SIG-M5 treated with dmso at 0.1 percent for 504 hours (cell line): Measurements from ENCODE around the gene TOMM34.

Experiments
- DNase-seq: peaks from one replicate; lab custom pipeline; 2025; ENCODE audit not compliant: unreplicated experiment; lab: John Stamatoyannopoulos, UW

TOMM34 gene

DNA sequence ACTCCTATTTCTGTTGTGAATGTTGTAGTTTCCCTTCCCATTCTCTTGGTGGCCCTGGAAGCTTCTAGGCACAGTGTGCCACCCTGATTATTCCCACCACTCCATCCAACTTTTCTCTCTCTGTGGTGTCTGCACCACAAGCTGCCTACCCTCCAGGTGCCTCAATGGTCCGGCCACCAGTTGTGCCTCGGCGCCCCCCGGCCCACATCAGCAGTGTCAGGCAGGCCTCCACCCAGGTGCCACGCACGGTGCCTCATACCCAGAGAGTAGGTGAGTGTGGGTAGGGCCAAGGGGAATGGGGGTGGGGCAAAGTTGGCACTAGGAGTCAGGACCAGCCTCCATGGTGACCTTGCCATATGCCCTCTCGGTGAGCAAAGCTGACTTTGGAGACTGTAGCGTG lies 27.3 kb downstream of the TOMM34 start:
- no peak for DNase-seq

DNA sequence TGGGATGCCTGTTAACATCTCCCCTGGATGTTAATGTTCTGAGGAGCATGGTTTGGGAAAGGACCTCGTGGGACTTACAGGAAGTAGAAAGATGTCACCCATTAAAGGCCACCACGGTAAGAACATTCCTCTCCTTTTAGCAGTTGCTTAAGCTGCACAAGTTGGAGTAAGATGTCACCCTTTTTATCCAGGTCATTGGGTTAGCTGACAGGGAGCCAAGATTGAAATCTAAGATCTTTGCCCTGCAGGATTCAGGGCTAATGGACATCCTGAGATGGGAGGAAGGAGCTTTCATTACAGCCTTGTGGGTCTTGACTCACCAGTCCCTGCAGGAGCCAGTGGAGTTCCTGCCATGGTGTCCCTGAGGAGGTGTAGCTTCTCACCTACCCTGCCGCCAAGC lies 28.3 kb downstream of the TOMM34 start:
- DNase-seq = no peak

DNA sequence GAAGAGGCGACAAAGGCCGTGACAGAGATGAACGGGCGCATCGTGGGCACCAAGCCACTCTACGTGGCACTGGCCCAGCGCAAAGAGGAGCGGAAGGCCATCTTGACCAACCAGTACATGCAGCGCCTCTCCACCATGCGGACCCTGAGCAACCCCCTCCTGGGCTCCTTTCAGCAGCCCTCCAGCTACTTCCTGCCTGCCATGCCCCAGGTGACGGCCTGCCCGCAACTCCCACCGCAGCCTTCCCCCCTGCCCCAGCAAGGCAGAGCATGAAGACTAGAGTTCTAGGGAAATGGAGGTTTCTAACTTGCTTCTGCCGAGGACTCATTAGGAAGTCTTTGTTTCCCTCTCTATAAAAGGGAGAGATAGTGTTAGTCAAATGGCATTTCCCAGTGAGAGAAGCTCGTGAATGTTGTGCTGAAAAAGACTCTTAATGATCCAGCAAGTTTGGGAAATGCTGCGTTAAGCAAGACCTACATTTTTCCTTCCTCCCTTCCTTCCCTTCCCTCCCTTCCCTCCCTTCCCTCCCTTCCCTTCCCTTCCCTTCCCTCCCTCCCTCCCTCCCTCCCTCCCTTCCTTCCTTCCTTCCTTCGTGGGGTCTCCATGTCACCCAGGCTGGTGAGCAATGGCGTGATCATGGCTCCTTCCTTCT lies 29.6 kb downstream of the TOMM34 start:
- no peak for DNase-seq

DNA sequence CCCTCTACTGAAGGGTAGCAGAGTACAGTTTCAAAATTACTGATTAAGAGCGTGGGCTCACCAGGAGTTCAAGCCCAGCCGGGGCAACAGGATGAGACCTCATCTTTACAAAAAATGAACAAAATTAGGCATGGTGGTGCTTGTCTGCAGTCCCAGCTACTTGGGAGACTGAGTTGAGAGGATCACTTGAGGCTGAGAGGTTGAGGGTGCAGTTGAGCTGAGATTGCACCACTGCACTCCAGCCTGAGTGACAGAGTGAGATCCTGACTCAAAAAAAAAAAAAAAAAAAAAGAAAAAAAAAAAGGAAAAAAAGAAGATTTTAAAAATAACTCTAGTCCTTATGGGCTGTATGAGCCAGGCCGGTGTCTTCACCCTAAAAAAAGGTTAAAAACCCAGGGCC lies 31.6 kb downstream of the TOMM34 start:
- DNase-seq = no peak

DNA sequence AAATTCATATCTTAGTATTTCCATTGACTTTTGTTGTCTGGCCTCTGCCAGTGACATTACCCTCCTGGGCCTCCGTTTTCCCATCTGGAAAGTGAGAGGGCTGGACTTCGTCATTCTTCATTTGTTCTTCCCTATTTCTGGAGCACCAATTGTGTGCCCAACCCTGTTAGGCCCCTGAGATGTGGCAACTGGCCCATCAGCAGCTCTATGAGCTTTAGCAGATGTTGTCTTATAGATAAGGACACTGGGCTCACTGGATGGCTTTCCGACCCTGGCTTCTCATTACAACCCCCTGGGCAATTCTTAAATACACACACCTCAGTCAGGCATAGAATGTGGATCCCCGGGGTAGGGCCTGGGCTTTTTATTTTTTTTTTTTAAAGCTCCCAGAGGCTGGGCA lies 35.7 kb downstream of the TOMM34 start:
- no peak for DNase-seq

DNA sequence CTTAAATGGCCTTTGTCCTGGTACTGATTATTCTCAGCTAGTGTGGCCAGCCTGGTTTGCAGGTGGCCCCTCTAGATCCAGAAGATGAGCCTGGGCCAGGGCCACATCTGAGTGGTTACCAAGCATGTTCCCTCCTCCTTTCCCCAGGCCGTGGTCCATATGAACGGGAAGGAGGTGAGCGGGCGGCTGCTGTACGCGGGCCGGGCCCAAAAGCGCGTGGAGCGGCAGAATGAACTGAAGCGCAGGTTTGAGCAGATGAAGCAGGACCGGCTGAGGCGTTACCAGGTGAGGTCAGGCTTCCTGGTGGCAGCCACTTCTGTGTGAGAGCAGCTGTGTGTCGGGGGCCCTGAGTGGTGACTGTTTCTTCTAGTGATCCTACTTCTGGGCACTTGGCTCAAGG lies 38.8 kb downstream of the TOMM34 start:
- no peak for DNase-seq

DNA sequence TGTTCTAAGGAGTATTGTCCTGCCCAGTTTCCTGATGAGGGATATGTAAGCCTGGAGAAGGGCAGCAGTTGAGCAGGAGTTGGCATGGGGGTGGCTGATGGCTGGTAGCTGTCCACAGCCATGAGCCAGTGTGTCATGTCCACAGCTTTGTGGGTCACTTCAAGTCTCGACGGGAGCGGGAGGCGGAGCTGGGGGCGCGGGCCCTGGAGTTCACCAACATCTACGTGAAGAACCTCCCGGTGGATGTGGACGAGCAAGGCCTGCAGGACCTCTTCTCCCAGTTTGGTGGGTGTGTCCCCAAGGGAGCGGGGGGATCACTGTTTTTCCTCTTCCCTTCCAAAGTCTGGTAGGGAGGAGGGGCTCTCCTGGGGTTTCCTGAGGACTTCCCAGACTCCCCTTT lies 41.4 kb downstream of the TOMM34 start:
- no peak for DNase-seq

DNA sequence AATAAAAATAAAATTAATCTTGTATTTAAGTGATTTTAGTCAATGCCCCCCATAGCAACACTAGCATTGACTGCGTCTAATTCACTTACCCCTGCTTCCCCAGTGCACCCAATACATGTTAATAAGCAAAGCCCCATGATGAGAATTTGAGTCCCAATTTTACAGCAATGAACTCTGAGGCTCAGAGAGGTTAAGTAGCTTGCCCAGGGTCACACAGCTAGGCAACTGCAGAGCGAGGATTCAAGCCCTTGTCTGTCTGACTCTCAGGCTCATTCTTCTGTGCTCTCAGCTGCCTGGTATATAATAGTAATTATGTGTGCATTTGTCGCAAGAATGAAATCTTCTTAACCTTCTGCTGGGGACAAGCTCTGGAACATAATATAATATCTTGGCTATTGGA lies 41.9 kb downstream of the TOMM34 start:
- DNase-seq = no peak

DNA sequence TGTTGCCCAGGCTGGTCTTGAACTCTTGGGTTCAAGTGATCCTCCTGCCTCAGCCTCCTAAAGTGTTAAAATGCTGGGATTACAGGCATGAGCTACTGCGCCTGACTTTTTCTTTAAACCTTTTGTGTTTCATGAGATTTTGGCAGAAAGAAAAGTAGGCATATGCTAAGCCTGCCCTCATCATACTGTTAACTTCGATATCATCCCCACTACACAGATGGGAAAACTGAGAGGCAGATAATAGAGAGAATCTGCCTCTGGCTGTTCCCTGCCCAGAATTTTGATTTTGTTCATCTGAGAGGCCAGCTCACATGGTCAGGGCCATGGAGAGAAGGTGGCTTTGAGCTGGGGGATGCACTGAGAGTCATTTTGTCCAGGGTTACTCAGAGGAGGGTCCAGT lies 42.8 kb downstream of the TOMM34 start:
- no peak for DNase-seq

DNA sequence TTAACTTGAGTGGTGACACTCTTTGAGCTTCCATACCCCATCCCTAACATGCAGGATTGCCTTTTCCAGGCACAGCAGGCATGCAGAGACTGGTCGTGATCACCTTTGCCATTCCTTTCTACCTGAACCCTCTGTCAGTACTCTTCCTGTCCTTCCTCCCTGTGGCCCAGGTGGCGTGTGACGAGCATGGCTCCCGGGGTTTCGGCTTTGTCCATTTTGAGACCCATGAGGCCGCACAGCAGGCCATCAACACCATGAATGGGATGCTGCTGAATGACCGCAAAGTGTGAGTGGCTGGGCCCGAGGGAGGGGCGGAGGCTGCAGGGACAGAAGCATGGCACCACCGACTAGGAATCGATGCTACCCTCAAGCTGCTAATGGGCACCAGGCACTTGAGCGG lies 43.6 kb downstream of the TOMM34 start:
- DNase-seq = no peak

DNA sequence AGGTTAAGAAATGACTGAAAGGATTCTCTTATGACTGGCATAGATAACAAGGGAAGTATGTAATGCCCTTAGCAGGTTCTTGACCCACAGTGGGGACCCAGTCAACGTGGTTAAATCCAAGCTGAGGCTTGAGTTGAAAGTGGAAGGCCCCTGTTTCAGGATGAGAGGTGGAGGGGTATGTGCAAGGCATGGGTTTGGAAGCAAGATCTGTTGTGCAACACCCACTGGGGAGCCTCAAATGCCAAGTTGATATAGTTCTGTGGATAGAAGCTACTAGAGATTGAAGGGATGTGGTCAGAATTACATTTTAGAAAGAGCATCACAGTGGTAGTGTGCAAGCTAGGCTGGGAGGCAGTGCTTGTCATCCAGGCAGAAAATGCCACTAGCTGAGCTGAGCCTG lies 45.3 kb downstream of the TOMM34 start:
- peak; percentile 11 for DNase-seq

DNA sequence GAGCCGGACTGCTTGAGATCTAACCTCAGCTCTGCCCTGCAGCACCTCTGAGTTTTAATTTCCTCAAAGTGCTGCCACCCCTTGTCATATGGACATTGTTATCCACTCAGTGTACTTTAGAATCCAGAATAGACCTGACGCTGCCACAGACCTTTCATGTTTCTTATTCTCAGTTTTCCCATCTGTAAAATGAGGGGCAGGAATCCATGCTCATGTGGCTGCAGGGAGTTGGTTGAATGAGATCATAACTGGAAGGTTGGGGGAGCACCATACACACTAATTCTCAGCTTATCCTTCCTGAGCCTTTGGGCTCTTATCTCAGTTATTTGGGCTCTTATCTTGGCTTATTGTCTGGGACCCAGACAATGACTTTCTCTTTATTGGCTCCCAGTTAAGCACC lies 48.0 kb downstream of the TOMM34 start:
- DNase-seq = no peak

DNA sequence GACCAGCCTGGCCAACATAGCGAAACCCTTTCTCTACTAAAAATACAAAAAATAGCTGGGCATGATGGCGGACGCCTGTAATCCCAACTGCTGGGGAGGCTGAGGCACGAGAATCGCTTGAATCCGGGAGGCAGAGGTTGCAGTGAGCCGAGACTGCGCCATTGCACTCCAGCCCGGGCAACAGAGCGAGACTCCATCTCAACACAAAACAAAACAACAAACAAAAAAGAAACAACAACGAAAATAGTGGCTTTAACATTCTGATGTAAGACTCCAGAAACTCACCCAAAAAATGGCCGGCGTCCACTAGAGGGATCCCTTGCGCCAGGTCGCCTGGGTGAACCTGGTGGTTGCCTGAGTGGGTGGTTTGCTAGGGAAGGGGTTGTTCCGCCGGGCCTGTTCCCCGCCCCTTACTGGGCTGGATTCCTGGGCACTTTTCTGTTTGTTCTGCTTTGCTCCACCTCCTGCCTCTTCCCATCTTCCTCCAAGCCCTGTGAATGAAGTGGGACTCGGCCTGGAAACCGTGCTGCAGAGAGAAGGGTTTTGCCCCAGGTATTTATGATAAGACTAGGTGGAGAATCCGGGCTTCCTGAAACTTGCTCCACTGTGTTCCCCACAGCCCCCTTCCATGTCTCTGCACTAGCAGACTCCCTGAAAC lies 48.8 kb downstream of the TOMM34 start:
- DNase-seq = peak; percentile 42

DNA sequence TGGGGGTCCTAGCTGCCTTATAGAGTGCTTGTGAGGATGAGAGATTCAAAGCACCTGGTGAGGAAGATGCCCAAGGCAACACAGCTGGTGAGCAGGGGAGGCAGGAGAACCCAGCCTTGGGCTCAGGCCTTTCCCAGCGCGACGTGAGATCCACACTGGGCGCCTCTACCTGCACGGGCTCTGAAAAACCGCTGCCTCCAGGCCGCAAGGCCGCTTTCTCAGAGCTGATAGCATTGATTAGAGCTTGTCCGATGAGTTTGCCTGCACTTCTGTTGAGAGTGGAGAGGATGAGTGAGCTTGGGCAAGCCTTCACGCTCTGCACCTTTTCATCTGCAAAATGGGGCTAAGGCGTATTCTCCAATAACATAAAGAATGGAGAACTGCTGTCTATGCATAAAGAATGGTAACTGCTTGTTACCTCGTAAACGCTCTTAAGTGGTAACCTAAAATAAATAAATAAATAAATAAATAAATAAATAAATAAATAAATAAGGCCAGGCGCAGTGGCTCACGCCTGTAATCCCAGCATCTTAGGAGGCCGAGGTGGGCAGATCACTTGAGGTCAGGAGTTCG lies 49.4 kb downstream of the TOMM34 start:
- DNase-seq = no peak

DNA sequence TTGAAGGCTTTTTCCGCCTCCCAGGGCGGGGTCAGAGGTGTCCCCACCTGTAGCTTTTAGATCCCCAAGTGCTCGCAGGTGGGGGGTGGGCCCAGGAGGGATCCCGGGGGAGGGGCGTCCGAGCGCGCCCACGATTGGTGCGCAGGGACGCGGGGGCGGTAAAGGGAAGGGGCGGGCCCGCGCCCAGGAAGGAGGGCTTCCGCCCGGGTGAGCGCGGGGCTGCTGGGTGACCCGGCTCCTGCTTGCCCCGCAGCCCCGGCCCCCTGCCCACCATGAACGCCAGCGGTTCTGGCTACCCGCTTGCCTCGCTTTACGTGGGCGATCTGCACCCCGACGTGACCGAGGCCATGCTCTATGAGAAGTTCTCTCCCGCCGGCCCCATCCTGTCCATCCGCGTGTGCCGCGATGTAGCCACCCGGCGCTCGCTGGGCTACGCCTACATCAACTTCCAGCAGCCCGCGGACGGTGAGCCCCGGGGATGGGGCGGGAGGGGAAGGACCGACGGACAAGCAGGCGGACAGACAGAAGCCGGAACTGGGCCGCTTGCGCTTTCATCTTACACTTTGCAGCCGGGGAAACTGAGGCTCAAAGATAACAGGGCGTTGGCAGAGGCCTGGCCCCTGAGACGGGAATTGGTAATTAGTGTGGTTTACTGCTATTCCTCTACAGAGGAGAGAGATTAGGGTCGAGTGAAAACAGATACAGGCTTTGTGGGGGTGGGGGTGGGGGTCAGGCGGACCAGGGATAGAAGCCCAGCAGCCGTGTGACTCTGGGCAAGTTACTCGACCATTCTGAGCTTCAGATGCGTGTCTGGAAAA lies 50.1 kb downstream of the TOMM34 start, which contains the start of gene PABPC1L:
PABPC1L (plus strand) TSS at position 189 of the 818 bp plus-strand sequence; CDS start at position 273, 84 bp downstream.
- peak; percentile 58 for DNase-seq

DNA sequence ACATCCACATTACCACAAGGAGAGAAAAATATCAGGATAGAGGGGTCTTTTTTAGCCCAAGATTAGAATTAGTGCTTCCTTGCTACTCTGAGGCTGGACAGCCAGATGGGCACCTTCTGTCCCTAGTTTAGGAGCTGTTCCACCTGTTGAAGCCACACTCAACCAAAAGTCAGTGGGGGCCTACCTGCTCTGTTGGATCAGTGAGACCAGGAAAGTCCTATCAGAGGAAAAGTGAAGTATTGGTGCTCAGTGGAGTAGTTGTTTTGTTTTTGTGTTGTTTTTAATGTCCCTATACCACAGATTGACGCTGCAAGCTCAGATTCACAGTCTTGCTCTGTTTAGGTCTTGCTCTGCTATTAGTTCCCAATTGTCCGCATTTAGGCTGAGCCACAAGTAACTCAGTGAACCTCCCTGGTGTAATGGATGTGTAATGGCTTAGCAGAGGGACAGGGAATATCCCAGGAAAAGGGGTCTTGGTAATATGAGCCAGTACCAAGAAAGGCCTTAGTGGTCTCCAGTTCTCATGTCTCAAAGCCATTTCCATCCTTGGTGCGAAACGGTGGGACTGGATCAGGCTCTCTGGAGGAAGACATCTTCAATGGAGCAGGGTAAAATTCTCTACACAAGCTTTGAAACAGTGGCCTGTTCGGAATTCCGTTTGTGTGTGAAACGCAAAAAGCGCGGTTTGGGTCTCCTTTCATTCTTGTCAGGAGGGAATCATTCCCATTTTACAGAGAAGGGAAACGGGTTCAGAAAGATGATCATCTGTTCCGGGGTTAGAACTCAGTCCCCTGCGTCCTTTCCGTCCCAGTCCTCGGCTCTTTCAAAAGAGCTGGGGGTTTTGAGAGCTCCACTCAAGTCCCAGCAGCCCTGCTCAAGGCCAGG lies 51.0 kb downstream of the TOMM34 start:
- DNase-seq = no peak

DNA sequence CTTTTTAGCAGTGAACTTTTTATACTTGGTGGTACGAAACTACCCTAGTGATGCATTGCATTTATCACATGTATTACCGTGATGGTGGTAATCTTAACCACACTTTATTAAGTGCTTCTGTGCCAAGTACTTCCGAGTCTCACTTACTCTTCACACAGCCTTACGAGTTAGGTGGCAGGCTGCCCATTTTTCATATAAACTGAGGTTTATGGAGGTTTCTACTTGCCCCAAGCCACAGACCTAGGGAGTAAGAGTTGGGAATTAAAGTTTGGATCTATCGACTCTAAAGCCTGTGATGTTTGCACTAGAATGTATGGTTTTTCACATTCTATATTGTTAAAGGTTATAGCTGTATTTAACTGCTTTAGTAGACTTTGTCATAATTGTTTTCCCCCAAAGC lies 55.8 kb downstream of the TOMM34 start:
- no peak for DNase-seq

DNA sequence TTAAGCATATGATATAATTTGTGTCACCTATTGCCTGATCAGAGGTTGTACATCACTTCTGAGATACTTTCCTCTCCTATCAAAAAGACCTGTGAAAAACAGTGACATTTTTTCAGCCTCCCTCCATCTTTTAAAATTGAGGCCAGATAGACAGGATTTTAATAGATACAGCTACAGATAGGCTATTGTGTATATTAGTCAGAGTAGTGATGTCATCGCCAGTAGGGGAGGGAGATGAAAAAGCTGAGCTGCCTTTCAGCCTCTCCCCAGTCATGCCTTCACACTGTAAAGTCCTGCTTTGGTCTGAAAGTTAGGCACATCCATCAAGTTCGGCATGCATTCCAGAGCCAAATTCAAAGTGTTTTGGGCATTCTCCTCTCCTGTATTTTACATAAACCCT lies 58.2 kb downstream of the TOMM34 start:
- no peak for DNase-seq

DNA sequence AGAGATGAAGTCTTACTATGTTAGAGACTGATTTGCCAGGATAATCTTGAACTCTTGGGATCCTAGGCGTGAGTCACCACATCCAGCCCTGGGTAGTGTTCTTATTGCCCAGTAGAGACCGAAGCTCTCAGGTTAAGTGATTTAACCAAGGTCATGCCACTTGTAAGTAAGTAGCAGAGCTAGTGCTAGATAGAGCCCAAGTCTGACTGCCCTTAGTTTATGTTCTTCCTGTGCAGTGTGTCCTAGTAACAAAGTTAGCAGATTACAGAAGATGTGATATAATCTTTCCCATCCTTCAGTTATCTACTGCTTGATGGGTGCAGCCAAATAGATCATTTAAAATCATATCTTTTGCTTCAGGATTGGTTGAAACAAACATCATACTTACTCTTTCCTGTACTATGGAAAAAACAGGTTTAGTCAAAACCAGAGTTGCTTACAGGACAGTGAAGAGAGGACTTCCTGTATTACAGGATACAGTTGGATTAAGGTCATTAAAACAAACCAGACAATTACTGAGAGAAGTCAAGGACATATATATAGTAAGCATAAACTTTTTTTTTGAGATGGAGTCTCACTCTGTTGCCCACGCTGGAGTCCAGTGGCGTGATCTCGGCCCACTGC lies 59.9 kb downstream of the TOMM34 start:
- no peak for DNase-seq

DNA sequence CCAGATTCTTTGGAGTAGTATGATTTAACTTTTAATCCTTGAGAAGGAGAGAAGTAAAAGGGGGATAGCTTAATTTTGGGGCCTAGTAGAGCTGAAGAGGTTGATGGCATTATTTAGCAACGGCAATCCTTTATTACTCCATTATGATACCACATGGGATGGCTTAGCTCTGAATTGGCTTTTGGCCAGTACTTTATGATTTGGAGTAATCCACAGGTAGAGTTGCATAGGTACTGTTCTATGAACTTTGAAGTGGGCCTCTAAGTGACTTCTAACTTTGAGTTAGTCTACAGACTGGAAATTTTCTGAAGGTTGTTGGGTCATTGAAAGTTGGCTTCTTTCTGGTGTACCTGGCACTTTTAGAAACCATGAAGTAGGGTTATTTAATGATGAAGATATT lies 63.1 kb downstream of the TOMM34 start:
- DNase-seq = no peak
